OCI-LY7 (cell line): ENCODE measurements around the gene DCLK1.

Experiments used
- CTCF ChIP-seq: fragments of 200-600 bp; sonication (generic); conservative IDR thresholded peaks from 2 replicates; pipeline ENCODE4 v1.5.1; 2014; ENCODE audit warnings: mild to moderate bottlenecking, antibody characterized with exemption, low read length, moderate library complexity, mixed read lengths
- EZH2phosphoT487 ChIP-seq: fragments of 200-600 bp; sonication (generic); IDR thresholded peaks from 2 replicates; pipeline ENCODE4 v1.6.1; 2018; ENCODE audit warnings: low read depth, borderline replicate concordance, mild to moderate bottlenecking, mixed run types, antibody characterized with exemption, low read length, moderate library complexity, mixed read lengths

DNA sequence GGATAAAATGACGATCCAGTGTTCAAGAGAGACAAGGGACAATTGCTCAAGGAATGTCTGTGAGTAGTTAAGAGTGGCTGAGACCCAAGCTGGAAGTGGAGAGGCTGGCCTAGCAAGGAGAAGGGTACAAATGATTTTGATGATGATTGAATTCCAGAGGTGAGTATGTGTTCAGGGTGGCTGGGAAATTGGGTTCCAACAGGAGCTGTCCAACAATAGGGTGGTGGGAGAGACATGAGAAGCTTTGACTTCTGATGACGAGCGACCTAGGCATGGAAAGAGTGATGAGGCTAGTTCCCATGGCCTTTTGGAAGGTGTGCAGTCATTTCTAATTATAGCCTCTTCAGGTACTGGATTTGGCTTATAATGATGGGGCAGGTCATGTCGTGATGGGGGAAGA, 29.1 kb upstream of the DCLK1 start:
- TF ChIP-seq CTCF (no peak), EZH2phosphoT487 (no peak)
